Aorta (tissue), 5 donors: ENCODE measurements around the gene PDCD10. TPM values are rescaled to one million over a fixed set of nuclear protein-coding genes. Genes with fewer than 3 reads are reported as not detected.

Experiments used
- ATAC-seq: fragments of 200-7000 bp; cut with Tn5 transposase; one replicate; pipeline ENCODE4 v1.9.1; 2022; ENCODE audit warnings: moderate library complexity; ENCODE audit not compliant: low FRiP score
- DNase-seq, 2 donors: peaks; one replicate each; pipeline ENCODE4 v3.0.0-alpha.2; 2020
- H3K27ac ChIP-seq, 2 donors: one replicate each; pipeline ENCODE4 v1.5.1; 2013; ENCODE audit warnings: low read length in 2 of 2, mild to moderate bottlenecking in 2 of 2, moderate library complexity in 2 of 2, control low read depth in 1 of 2, inconsistent platforms in 1 of 2, low read depth in 1 of 2
- H3K27me3 ChIP-seq, 2 donors: one replicate each; pipeline ENCODE4 v1.6.1; 2013; ENCODE audit warnings: control low read depth in 1 of 2, low read length in 1 of 2, mild to moderate bottlenecking in 1 of 2, moderate library complexity in 1 of 2; ENCODE audit not compliant: insufficient read depth in 2 of 2, control insufficient read depth in 1 of 2
- H3K36me3 ChIP-seq, 2 donors: one replicate each; pipeline ENCODE4 v1.6.1; 2013; ENCODE audit warnings: control low read depth in 1 of 2, low read length in 1 of 2, mild to moderate bottlenecking in 1 of 2; ENCODE audit not compliant: insufficient read depth in 2 of 2, control insufficient read depth in 1 of 2
- H3K4me1 ChIP-seq, 2 donors: one replicate each; pipeline ENCODE4 v1.6.1; 2013; ENCODE audit warnings: low read length in 2 of 2, control low read depth in 1 of 2, mild to moderate bottlenecking in 1 of 2, moderate library complexity in 1 of 2; ENCODE audit not compliant: insufficient read depth in 2 of 2, control insufficient read depth in 1 of 2
- H3K4me3 ChIP-seq, 2 donors: one replicate each; pipeline ENCODE4 v1.5.1; 2013; ENCODE audit warnings: low read length in 2 of 2, control low read depth in 1 of 2, mild to moderate bottlenecking in 1 of 2
- H3K9me3 ChIP-seq: one replicate; pipeline ENCODE4 v1.6.1; 2013; ENCODE audit warnings: mild to moderate bottlenecking, low read length; ENCODE audit not compliant: control insufficient read depth
- WGBS, 2 donors: extraction: QIAGEN DNeasy Blood & Tissue Kit; methylation state at CpG; one replicate each; pipeline ENCODE4 v1.1.7; 2013; 5-methylcytosine and 5-hydroxymethylcytosine counted together
- intact Hi-C, 2 donors: fragments of 100-400 bp; cut with DNase I; formaldehyde crosslinking; loops; one replicate each; pipeline versions ENCODE4 v1.14.2 to v1.15.0; 2022
- polyA plus RNA-seq, 2 donors: library from polyadenylated mRNA; stranded (reverse); fragments of 200-250 nt; gene quantifications; one replicate each; pipeline ENCODE4 v1.2.3, GENCODE V29; 2013
- total RNA-seq, 2 donors: library from RNA; stranded (reverse); fragmentation: NEBNext Ultra II Directional; extraction: Animal tissue kit (Norgen Biotek cat#: 25700); gene quantifications; one replicate each; pipeline ENCODE4 v1.2.1, GENCODE V29; 2021
- donor health status: healthy with polysubstance abuse.
- donor health status: Bipolar disorder and iron deficiency.
- donor health status: DM: no; HTN: no; CAD: no.
- donor health status: DM: no; HTN: no; CAD: no.
- donor health status: DM: yes; HTN: yes; CAD: no.

PDCD10 gene
- total and polyA plus RNA-seq, 4 donors = 45.2 to 85.0 (median 49.9) TPM

- Histone ChIP-seq H3K27me3 (no peaks in the 10 kb centered on the region), H3K36me3 (no peaks in the 10 kb centered on the region), H3K27ac (no peak overlapping the region), H3K9me3 (no peaks in the 10 kb centered on the region), H3K4me1 (peaks cover 0 to under 1% of the 10 kb centered on the region in 2 donors), H3K4me3 (no peak overlapping the region)
- WGBS, 2 donors = 75 to 81% methylated on average over 1 of the region's 1 CpG
- no peak for DNase-seq
- intact Hi-C loops = no loop called here
- no peak for ATAC-seq
Measured at GRCh38 chr3:167761302-167761701, 26.6 kb upstream of the PDCD10 start.

DNA sequence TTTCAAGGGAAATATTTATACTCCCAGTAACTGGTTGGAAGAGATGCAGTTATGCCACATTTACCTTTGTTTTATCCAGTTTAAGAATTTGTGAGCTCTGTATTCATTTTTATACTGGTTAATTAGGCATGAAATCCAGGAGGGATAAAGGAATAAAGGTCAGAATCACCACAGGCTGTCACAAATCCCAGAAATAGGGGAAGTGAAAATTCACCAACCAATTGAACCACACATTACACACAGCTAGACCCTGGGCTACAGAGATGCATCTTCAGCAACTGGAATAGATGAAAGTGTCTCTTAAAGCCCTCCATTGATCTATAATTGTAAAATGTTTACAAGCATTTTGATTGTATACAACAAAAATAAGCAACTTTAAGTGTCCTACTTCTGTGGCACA, 19.4 kb upstream of the PDCD10 start:
- Histone ChIP-seq H3K27me3 (no peaks in the 10 kb centered on the region), H3K36me3 (no peaks in the 10 kb centered on the region), H3K27ac (no peak overlapping the region), H3K4me3 (no peak overlapping the region), H3K4me1 (no peaks in the 10 kb centered on the region), H3K9me3 (no peaks in the 10 kb centered on the region)
- intact Hi-C loops = no loop called here
- DNase-seq (no peak), ATAC-seq (no peak)

DNA sequence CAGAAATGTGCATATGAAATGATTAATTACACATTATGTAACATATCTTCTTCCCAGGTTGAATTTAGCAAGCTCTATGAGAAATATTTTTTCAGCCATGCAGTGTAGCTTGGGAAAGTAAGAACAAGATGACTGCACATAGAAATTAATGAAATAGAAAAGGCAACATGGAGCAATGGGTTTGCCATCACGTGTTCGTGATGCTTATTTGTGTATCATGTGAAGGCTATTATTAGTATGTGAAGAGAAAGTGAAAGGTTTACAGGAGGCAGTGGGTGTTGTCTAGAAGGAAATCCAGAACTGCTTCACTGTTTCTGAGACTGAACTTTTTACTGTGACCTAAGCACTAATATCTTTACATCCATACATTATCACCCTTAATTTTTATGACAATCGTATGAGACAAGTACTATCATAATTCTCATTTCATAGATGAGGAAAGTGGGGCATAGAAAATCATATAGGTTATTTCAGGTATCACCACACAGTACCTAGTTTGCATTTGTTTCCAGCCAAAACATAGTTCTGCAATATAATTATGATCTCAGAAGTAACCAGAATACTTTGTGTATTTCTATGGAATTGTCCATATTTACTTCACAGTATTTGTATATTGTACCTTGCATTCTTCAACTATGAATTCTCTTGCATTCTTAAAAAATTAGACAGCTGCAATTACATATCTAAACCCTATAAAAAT, 15.7 kb upstream of the PDCD10 start:
- H3K4me1 ChIP-seq = no peaks in the 10 kb centered on the region
- intact Hi-C loops = no loop called here
- H3K4me3 ChIP-seq = no peak overlapping the region
- no peak overlapping the region for H3K27ac ChIP-seq
- H3K27me3 ChIP-seq = no peaks in the 10 kb centered on the region
- no peaks in the 10 kb centered on the region for H3K36me3 ChIP-seq
- DNase-seq (no peak), ATAC-seq (no peak)
- no peaks in the 10 kb centered on the region for H3K9me3 ChIP-seq
- WGBS, 2 donors = 66 to 71% methylated on average over 3 of the region's 3 CpGs

- H3K4me1 ChIP-seq = no peaks in the 10 kb centered on the region
- no peaks in the 10 kb centered on the region for H3K27me3 ChIP-seq
- H3K4me3 ChIP-seq = no peak overlapping the region
- H3K27ac ChIP-seq = no peak overlapping the region
- 83 to 88% methylated on average over 2 of the region's 2 CpGs for WGBS, 2 donors
- H3K36me3 ChIP-seq = no peaks in the 10 kb centered on the region
- ATAC-seq (no peak), DNase-seq (no peak)
- intact Hi-C loops = no loop called here
- H3K9me3 ChIP-seq = no peaks in the 10 kb centered on the region
Measured at GRCh38 chr3:167749728-167750127, 15.0 kb upstream of the PDCD10 start.

DNA sequence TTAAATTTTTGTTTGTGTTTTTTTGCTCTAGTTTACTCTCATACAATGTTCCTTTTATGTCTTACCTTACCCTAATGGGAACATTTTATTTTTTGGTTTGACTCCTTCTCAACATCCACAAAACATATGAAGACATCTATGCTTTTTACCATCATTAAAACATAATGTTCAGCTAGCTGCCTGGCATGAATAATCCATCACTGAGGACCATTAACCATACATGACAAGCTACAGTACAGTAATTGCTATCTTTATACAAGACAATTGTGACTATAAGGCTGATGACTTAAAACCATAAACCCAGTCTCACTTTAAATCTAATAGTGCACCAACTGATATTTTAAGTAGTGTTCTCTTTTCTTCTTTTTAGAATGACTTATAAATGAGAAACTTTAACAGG, 14.5 kb upstream of the PDCD10 start:
- DNase-seq (no peak), ATAC-seq (no peak)
- no peaks in the 10 kb centered on the region for H3K27me3 ChIP-seq
- intact Hi-C loops = no loop called here
- H3K36me3 ChIP-seq = no peaks in the 10 kb centered on the region
- no peak overlapping the region for H3K4me3 ChIP-seq
- H3K9me3 ChIP-seq = no peaks in the 10 kb centered on the region
- H3K4me1 ChIP-seq = no peaks in the 10 kb centered on the region
- no peak overlapping the region for H3K27ac ChIP-seq

GRCh38 chr3:167743799-167744198, 9.1 kb upstream of the PDCD10 start:
- Histone ChIP-seq H3K9me3 (no peaks in the 10 kb centered on the region), H3K36me3 (no peaks in the 10 kb centered on the region), H3K27ac (no peak overlapping the region), H3K4me3 (no peak overlapping the region), H3K4me1 (no peaks in the 10 kb centered on the region), H3K27me3 (no peaks in the 10 kb centered on the region)
- intact Hi-C loops = loop anchor here in 1 of 2 donors (5.0 kb wide), 1 partner anchor 139 kb away; no protein-coding TSS in a partner anchor
- ATAC-seq (no peak), DNase-seq (no peak)
- 85 to 89% methylated on average over 2 of the region's 2 CpGs for WGBS, 2 donors

GRCh38 chr3:167742338-167742737, 7.6 kb upstream of the PDCD10 start:
- ATAC-seq (no peak), DNase-seq (no peak)
- WGBS, 2 donors = 81 to 92% methylated on average over 2 of the region's 2 CpGs
- Histone ChIP-seq H3K27me3 (no peaks in the 10 kb centered on the region), H3K9me3 (no peaks in the 10 kb centered on the region), H3K4me1 (no peaks in the 10 kb centered on the region), H3K4me3 (no peak overlapping the region), H3K27ac (no peak overlapping the region), H3K36me3 (no peaks in the 10 kb centered on the region)
- intact Hi-C loops = loop anchor here in 1 of 2 donors (5.0 kb wide), 1 partner anchor 140 kb away; no protein-coding TSS in a partner anchor

DNA sequence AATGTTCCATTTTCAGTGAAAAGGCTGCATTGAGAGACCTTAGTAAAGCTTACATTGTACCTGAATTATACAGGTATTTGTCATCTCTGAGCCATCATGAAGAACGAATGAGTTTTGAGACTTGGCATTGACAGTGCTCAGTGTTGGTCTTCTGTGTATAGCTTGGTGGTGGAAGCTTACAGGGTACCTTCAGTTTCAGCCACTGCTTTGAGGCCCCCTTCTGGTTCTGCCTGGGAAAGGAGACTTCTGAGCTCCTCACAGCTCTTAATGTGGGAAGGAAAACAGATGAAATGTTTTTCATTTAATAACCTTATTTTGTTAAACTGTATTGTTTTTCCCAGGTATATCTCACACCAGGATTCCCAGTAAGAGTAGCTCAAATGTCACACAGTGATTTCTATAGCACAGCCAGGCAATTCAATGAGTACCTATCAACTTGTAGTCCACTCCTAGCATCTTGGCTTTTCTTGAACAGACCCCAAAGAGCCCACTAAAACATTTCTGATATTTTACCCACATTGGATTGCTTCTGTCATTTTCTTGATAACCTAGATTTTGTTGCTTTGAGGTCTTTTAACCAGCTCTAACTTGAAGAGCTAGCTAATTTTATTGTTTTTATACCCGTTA, 6.4 kb upstream of the PDCD10 start:
- Histone ChIP-seq H3K4me1 (no peaks in the 10 kb centered on the region), H3K27ac (no peak overlapping the region), H3K36me3 (no peaks in the 10 kb centered on the region), H3K9me3 (no peaks in the 10 kb centered on the region), H3K4me3 (no peak overlapping the region), H3K27me3 (no peaks in the 10 kb centered on the region)
- ATAC-seq (no peak), DNase-seq (no peak)
- WGBS, 2 donors = 57 to 60% methylated on average over 2 of the region's 2 CpGs
- intact Hi-C loops = loop anchor here in 1 of 2 donors (5.0 kb wide), 1 partner anchor 141 kb away; no protein-coding TSS in a partner anchor

- Histone ChIP-seq H3K9me3 (no peaks in the 10 kb centered on the region), H3K27ac (no peak overlapping the region), H3K36me3 (no peaks in the 10 kb centered on the region), H3K27me3 (no peaks in the 10 kb centered on the region), H3K4me1 (no peaks in the 10 kb centered on the region), H3K4me3 (no peak overlapping the region)
- ATAC-seq (no peak), DNase-seq (no peak)
- 98% methylated on average over 4 of the region's 4 CpGs for WGBS, 2 donors
- intact Hi-C loops = loop anchor here (5.0 kb wide), 2 partner anchors 73 to 143 kb away; no protein-coding TSS in a partner anchor
Measured at GRCh38 chr3:167739190-167739810, 4.6 kb upstream of the PDCD10 start.
